HG02623 (cell line): ENCODE data around the gene ALKBH2.

Experiments
- ATAC-seq: cut with Tn5 transposase; IDR thresholded peaks from one replicate; pipeline ENCODE4 v1.9.1; 2021; ENCODE audit warnings: moderate library complexity; ENCODE audit not compliant: unreplicated experiment

Gene ALKBH2

GRCh38 chr12:109114644-109115043 lies 21.4 kb upstream of the ALKBH2 start:
- ATAC-seq, result no peak

- ATAC-seq, result no peak
These were observed 20.5 kb upstream of the ALKBH2 start for GRCh38 chr12:109113661-109114321.

GRCh38 chr12:109112720-109113465 lies 19.6 kb upstream of the ALKBH2 start:
- ATAC-seq, result no peak

GRCh38 chr12:109110988-109111495 lies 17.8 kb upstream of the ALKBH2 start:
- no peak for ATAC-seq

- no peak for ATAC-seq
These were observed 16.6 kb upstream of the ALKBH2 start for GRCh38 chr12:109109746-109110350.

GRCh38 chr12:109105176-109105575 lies 11.9 kb upstream of the ALKBH2 start:
- no peak for ATAC-seq

- no peak for ATAC-seq
These were observed 9.2 kb upstream of the ALKBH2 start for GRCh38 chr12:109102491-109102890.

GRCh38 chr12:109100741-109101140 lies 7.5 kb upstream of the ALKBH2 start:
- ATAC-seq, result no peak

- no peak for ATAC-seq
These were observed 6.3 kb upstream of the ALKBH2 start for GRCh38 chr12:109099431-109100020.

GRCh38 chr12:109098651-109099050 lies 5.4 kb upstream of the ALKBH2 start:
- no peak for ATAC-seq

GRCh38 chr12:109098183-109098604 lies 4.9 kb upstream of the ALKBH2 start:
- ATAC-seq, result peak; percentile 13

GRCh38 chr12:109097435-109098182 lies 4.3 kb upstream of the ALKBH2 start, which contains the start of gene UNG:
Gene UNG, plus strand, starts transcription at chr12:109097597. Its CDS starts 83 bp downstream, at chr12:109097680.
- peak; percentile 92 for ATAC-seq

- no peak for ATAC-seq
These were observed 3.8 kb upstream of the ALKBH2 start for GRCh38 chr12:109097140-109097434.

GRCh38 chr12:109092497-109093021 lies 713 bp downstream of the ALKBH2 start:
- ATAC-seq, result no peak

GRCh38 chr12:109089683-109090082 lies 3.6 kb downstream of the ALKBH2 start:
- no peak for ATAC-seq

- no peak for ATAC-seq
These were observed 4.5 kb downstream of the ALKBH2 start for GRCh38 chr12:109088818-109089217.

- no peak for ATAC-seq
These were observed 6.0 kb downstream of the ALKBH2 start for GRCh38 chr12:109087250-109087649.

- ATAC-seq, result no peak
These were observed 7.7 kb downstream of the ALKBH2 start for GRCh38 chr12:109085590-109085989.

- ATAC-seq, result no peak
These were observed 8.8 kb downstream of the ALKBH2 start for GRCh38 chr12:109084425-109084824.

- no peak for ATAC-seq
These were observed 10.5 kb downstream of the ALKBH2 start for GRCh38 chr12:109082751-109083150.

GRCh38 chr12:109074866-109075265 lies 18.4 kb downstream of the ALKBH2 start:
- ATAC-seq, result no peak
